GM21515 (cell line): ENCODE data around the gene CLCN3.
"Not testable (repeated sequence)": the region's sequence is repeated elsewhere in the genome, so short reads cannot be mapped to it uniquely, and the experiment has no call there.

ENCODE experiments used
- ATAC-seq: cut with Tn5 transposase; IDR thresholded peaks from one replicate; pipeline ENCODE4 v1.9.1; 2021; ENCODE audit not compliant: unreplicated experiment

CLCN3 gene

GRCh38 chr4:169619958-169620879 is at the start of gene CLCN3:
Gene CLCN3 (plus strand): TSS chr4:169620578. CDS start chr4:169635929, 15,351 bp downstream.
- peak; percentile 95 for ATAC-seq

- ATAC-seq: not testable (repeated sequence)
These were observed 49.4 kb upstream of the CLCN3 start for GRCh38 chr4:169571012-169571411.

DNA sequence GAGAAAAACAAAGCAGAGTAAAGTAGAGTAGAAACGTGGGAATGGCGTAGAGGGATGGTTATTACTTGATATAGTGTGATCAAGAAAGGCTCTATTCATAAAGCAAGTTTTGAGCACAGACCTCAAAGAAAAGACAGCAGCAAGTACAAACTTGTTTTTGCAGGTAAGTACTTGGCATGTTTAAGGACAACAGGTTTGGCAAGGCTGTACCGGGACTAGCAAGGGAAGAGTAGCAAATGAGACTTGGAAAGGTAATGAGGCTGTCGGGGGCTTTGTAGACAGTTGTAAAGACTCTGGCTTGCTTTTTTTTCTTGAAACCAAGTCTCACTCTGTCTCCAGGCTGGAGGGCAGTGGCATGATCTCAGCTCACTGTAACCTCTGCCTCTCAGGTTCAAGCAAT is 48.9 kb upstream of the CLCN3 start:
- no peak for ATAC-seq

GRCh38 chr4:169573889-169574288 is 46.5 kb upstream of the CLCN3 start:
- ATAC-seq: no peak

- peak; percentile 87 for ATAC-seq
These were observed 38.2 kb upstream of the CLCN3 start for GRCh38 chr4:169582203-169582602.

DNA sequence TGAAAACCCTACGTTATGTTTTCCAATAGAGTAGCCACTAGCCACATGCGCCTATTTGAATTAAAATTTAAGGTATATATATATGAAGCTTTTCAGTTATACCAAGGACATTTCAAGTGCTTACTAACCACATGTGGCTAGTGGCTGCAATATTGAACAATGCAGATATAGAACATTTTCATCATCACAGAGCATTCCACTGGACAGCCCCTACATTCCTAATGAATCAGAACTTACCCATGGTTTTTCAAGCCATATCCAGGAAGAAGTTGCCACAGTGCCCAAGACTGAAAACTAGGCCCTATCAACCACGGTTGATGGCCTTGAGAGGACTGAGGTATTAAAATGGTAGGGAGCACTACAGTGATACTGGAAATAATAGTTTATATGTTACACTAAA is 37.7 kb upstream of the CLCN3 start:
- peak; percentile 8 for ATAC-seq

GRCh38 chr4:169583563-169583962 is 36.8 kb upstream of the CLCN3 start:
- ATAC-seq: no peak

DNA sequence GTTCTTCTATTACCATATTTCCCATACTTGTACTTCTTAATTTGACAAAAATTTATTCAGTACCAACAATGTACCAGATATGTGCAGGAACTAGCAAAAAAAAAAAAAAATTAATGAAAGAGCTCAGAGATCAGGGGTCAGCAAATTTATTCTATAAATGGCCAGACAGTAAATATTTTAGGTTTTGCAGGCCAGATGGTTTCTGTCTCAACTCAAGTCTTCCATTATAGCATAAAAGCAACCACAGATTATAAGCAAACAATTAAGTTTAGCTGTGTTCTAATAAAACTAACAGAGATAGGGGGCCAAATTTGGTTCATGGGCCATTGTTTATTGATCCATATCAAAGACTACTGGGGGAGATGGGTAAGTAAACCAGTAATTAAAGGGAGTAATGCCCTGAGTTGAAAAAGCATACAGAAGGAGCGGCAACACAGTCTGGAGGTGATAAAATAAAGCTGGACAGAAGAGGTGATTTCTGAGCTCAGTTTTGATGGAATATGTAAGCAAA is 27.3 kb upstream of the CLCN3 start:
- no peak for ATAC-seq

DNA sequence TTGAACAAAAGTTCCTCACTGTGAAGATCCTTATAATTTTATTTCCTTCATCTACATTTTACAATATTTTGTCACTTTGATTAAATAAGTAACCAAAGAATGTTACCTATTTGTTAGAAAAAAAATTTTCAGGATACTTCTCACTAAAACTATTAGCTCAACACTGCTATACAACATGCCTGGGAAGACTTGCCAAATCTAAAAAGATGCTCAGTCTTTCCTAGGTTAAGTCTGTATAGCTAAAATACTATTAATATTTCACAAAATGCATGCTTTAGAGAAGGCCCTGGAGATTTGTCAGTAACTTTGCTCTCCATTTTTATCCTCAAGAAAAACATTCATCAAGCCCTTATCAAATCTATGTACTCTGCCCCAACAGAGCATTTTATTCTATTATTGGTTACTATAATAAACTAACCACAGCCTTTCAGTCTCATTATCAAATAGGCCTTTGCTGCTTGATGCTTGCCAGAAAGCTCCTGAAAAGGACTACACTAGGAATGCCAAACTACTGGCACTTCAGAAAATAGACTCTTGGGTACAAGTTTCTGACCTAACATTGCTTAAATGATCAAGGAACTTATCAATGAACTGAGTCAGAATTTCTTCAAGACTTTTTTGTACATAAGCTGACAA is 25.7 kb upstream of the CLCN3 start:
- no peak for ATAC-seq

DNA sequence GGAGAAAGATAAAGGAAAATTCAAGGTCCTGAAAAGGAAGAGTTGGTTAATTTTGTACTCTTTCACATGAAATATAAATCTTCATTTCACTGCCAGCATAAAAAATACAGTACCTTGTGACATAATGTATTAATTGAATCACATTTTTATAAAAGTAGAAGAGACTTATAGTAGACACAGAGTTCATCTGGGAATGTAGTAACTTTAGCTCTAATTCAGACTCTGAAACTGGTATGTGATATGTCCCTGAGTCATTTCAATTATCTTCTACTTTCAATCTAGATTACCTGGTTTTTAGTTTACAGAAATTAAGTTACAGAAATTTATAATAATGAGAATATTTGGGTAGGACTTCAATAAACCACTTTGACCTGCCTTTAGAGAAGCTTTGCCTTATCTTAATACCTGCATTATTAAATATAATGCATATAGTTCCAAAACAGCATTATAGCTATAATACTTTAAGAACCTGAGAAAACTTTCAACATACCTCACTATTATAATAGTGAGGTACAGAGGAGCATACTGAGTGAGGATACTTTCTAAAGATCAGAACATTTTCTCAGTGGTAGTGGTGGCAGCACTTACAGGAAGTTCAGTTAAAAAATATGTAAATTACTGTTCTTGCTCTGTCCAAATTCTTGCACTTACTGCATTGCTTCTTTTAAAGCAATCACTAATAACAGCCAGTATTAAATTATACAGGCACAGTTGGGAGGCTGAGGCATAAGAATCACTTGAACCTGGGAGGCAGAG is 19.2 kb upstream of the CLCN3 start:
- ATAC-seq: peak; percentile 50

DNA sequence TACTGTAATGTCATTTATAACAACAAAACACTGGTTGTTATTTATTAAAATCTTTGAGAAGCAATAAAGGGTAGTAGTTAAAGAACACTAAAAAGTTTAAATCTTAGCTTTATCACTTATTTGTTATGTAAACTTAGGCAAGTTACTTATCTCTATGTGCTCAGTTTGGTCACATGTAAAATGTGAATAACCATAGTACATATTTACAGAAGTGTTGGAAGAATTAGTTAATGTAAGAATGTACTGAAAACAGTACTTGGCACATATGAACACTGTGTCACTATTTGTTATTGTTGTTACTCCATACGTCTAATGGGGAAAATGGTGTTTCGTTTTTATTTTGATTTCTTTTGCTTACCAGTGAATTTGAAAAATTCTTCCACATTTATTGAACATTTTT is 17.1 kb upstream of the CLCN3 start:
- ATAC-seq: no peak

DNA sequence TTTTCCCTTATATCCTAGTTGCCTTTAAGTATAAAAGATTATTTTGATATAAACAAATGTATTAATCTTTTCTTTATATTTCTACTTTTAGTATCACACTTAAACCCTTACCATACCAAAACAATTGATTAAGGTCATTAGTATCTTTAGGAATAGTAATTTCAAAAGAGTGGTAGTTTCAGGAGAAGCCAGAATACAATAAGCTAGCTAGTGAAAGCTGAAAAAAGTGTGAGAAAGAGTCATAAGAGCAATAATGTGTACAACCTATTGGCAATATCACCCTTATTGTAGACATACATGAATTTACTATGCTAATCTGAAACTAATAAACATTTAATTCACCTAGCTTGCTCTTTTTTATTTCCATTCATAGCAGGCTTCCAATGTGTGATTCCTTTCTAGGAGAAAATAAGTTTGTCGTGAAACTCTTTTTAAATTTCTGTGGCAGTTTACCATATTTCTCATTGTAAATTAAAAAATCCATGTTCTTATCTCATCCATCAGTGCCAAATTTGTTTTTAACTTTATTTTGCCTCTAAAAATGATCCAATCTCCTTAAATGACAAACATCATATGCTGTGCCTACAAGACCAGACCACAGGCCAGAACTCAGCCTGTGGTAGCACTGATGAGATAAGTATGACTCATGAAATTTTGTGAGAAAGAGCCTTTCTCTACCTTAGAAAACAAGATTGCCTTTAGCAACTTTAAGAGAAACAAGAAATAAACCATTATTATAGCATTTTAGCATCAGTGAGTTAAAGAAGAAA is 16.1 kb upstream of the CLCN3 start:
- no peak for ATAC-seq

GRCh38 chr4:169604903-169605331 is 15.5 kb upstream of the CLCN3 start:
- ATAC-seq: no peak

GRCh38 chr4:169611157-169611556 is 9.2 kb upstream of the CLCN3 start:
- ATAC-seq: no peak

DNA sequence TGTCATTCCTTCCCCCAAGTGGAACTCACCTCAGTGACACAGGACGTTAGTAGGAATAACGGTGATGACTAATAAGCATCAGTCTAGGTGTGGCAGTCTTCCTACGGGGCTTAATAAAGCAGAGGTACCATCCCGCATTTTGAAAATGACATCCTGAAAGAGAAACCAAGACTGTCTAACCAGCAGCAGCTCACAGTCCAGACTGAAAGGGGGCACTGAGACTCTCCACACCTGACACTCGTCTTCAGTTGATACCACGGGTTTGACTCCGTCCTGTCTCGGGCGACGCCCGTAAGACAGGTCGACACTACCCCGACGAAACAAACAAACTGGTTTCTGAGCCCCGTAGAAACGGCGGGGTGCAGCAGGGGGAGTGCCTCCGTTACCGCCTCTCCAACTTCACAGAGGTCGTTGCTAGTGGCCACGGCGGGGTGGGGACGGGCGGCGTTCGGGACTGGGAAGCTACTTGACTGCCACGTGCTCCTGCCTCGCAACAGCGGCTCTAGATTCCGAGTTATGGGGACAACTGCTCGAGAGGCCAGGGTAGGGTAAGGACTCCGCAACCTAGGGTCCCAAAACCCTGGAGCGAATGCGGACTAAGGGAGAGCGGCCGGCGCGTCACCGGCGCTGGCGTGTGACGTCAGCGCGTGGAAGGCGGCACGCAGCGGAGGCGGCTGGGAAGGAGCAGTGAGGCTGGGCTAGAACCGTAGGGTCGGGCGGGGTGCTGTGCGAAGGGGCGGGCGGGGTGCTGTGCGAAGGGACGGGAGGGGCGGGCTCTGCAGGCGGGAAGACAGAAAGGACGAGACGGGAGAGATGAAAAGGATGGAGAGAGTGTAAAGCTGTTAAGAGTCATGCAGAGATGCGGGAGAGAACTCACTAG is 8.1 kb upstream of the CLCN3 start, which contains the start of gene NEK1:
Gene NEK1 (minus strand): TSS at position 593 of the 880 bp plus-strand sequence. CDS start 9,953 bp downstream, outside the sequence.
- peak; percentile 94 for ATAC-seq

DNA sequence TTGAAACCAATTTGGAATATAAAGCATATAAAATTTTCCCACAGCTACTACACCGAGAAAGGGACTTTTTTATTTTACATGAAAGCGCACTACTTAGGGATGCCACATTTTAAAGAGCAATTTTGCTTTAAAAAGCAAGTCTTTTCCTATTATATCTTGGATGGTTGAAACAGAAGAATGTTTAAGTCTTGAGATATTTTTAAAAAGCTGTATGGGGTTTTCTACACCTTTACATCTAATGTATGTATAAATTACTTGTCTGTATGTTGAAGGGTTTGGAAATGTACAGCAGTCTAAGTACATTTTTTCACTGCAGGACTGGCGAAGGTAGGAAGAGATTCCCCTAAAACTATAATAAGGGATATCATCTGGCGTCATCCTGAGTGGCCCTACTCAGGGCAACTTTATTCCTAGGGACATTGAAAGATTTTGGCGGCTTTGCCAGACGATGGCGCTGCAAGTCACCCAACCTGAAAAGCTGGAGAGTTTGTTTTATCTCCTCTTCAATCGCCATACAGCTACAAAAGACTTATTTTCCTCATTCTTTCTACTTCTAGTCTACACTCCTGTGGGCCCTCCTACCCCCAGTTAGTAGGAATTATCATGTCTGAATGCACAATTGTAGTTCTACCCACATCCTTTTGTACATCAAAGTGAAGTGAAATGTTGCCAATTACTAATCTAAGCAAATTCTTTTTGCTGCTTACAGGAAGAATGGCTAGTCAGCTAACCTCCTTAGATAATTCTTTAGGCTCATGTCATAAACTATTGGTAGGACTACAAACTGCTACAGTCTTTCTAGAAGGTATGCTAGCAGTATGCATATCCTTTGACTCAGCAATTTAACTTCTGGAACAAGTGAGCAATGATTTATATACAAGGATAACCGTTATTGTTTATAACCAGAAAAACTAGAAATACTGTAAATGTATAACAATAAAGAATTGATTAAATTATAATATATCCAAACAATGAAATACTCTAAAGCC is 7.2 kb upstream of the CLCN3 start:
- ATAC-seq: peak; percentile 40

GRCh38 chr4:169615467-169616106 is 4.8 kb upstream of the CLCN3 start:
- no peak for ATAC-seq

DNA sequence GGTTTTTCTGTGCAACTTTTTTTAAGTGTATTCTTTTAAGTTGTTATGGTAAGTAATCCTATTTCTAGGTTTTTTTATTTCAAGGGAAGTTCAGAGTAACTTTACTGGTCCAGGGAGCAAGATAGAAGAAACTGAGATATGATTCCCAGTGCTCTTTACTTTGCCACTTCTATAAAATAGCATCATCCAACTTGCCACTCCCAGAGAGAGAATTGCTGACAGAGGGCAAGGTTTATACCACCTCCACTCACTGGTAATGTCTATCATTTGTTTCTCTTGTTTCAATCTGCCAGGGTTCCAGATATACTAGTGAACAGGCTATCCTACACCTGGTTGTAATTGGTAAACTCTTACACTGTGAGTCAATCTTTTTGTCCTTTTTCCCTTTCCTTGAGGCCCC is 3.5 kb upstream of the CLCN3 start:
- ATAC-seq: no peak
